Karpas-422 (cell line): ENCODE measurements around the gene FOXP4. TPM values are rescaled to one million over a fixed set of nuclear protein-coding genes. Genes with fewer than 3 reads are reported as not detected.

Source experiments
- DNase-seq: peaks from one replicate; pipeline ENCODE4 v3.0.0-alpha.2; 2015
- H2AFZ ChIP-seq: fragments of 200-600 bp; sonication (generic); 2 replicates; pipeline ENCODE4 v1.6.1; 2014; ENCODE audit warnings: antibody characterized with exemption, low read length, mixed read lengths
- H3K27ac ChIP-seq: fragments of 200-600 bp; sonication (generic); 2 replicates; pipeline ENCODE4 v1.5.1; 2014; ENCODE audit warnings: mild to moderate bottlenecking, low read length, moderate library complexity
- H3K27me3 ChIP-seq: fragments of 200-600 bp; sonication (generic); 2 replicates; pipeline ENCODE4 v1.6.1; 2014; ENCODE audit warnings: low read length, mixed read lengths
- H3K36me3 ChIP-seq: fragments of 200-600 bp; sonication (generic); 2 replicates; pipeline ENCODE4 v1.6.1; 2014; ENCODE audit warnings: low read length, mixed read lengths; ENCODE audit not compliant: insufficient read depth
- H3K4me1 ChIP-seq: fragments of 200-600 bp; sonication (generic); 2 replicates; pipeline ENCODE4 v1.6.1; 2014; ENCODE audit warnings: mild to moderate bottlenecking, low read length, mixed read lengths
- H3K4me2 ChIP-seq: fragments of 200-600 bp; sonication (generic); 2 replicates; pipeline ENCODE4 v1.6.1; 2014; ENCODE audit warnings: low read length, low read depth, mild to moderate bottlenecking; ENCODE audit not compliant: poor library complexity, severe bottlenecking
- H3K4me3 ChIP-seq: fragments of 200-600 bp; sonication (generic); 2 replicates; pipeline ENCODE4 v1.5.1; 2014; ENCODE audit warnings: mild to moderate bottlenecking, antibody characterized with exemption, low read length, mixed read lengths
- H3K79me2 ChIP-seq: fragments of 200-600 bp; sonication (generic); 2 replicates; pipeline ENCODE4 v1.6.1; 2014; ENCODE audit warnings: mild to moderate bottlenecking, low read length, mixed read lengths
- H3K9ac ChIP-seq: fragments of 200-600 bp; sonication (generic); 2 replicates; pipeline ENCODE4 v1.6.0; 2014; ENCODE audit warnings: low read length
- H3K9me2 ChIP-seq: fragments of 200-600 bp; sonication (generic), shearing (Covaris generic); replicated peaks from 2 replicates; pipeline ENCODE4 v1.6.0; 2014; ENCODE audit warnings: mild to moderate bottlenecking, low read length, moderate library complexity; ENCODE audit not compliant: insufficient read depth
- H3K9me3 ChIP-seq: fragments of 300-700, 200-600 bp; sonication (generic); 2 replicates; pipeline ENCODE4 v1.6.1; 2014; ENCODE audit warnings: low read length, mixed read lengths
- H4K20me1 ChIP-seq: fragments of 200-600 bp; sonication (generic); 2 replicates; pipeline ENCODE4 v1.6.1; 2014; ENCODE audit warnings: mild to moderate bottlenecking, antibody characterized with exemption, low read length, low read depth; ENCODE audit not compliant: insufficient read depth
- total RNA-seq: library from RNA; depleted of rRNA; stranded (reverse); fragments of >200 nt; shearing (Covaris generic); gene quantifications from 2 replicates; pipeline ENCODE4 v1.2.3, GENCODE V29; 2014; ENCODE audit warnings: low replicate concordance

FOXP4 gene
- total RNA-seq, 1 experiment from 2014 or later, result 5.0 TPM

DNA sequence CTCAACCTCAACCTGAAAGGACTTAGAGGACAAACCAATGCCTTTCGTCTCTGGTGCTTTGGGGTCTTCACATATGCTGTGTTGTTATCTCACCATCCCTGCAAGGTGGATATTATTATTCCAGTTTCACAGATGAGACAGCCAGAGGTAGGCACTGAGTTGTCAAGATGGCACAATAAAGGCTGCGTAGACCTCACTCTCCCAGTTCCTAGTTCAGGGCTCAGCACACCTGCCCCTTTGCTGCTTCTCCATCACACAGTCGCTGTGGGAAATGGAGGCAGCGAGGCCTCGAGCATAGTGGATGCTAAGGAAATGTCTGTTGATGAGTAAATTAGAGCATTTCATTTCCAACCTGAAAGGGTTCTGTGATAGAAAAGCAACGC lies 22.0 kb downstream of the FOXP4 start:
- Histone ChIP-seq H3K4me1 (peaks cover 17% of the 10 kb centered on the region), H3K27me3 (no peaks in the 10 kb centered on the region), H3K79me2 (peaks cover 17% of the 10 kb centered on the region), H3K4me3 (no peak overlapping the region), H3K9me2 (no peaks in the 10 kb centered on the region), H2AFZ (no peak overlapping the region), H3K9me3 (no peaks in the 10 kb centered on the region), H3K27ac (no peak overlapping the region), H3K36me3 (no peaks in the 10 kb centered on the region), H3K4me2 (no peak overlapping the region), H3K9ac (no peak overlapping the region), H4K20me1 (no peaks in the 10 kb centered on the region; the same call in 1 of the 2 replicates)
- DNase-seq, result no peak

DNA sequence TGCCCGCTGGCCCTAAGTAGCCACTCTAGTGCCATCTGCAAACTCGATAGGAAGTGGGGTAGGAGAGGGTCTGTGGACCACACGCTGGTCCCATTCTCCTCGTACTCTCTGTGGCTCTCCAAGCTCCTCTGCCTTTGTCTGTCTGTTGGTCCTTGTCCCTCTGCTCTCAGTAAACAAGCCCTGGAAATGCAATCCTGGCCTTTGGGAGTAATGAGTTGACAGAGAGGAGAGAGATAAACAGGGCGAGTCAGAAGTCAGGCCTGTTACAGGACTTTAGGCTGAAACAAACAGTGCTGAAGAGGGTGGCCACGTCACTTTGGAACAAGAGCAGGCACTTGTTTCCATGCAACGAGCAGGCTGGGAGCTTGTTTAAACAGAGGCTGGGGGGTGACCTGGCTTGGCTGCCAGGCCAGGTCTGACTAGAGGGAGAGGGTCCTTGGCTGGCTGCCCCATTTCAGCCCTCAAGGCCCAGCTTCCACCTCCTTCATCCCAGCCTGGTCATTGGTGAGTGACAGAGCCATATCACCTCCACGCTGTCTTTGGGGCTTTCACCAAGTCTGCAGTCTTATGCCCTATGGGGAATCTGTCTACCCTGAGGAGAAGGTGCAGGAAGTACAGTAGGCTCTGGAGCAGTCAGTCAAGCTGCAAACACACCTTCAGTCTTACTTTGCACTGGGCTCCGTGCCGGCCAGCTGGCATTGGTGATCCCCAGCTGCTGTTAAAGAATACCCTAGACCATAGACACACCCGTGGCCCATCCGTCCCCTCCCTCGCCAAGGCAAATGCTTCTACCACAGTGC lies 22.6 kb downstream of the FOXP4 start:
- H4K20me1 ChIP-seq, result no peaks in the 10 kb centered on the region
- H3K27ac ChIP-seq, result no peak overlapping the region
- H3K4me3 ChIP-seq, result no peak overlapping the region
- no peak for DNase-seq
- no peak overlapping the region for H3K9ac ChIP-seq
- H3K36me3 ChIP-seq, result no peaks in the 10 kb centered on the region
- H3K4me2 ChIP-seq, result no peak overlapping the region
- peaks cover 12% of the 10 kb centered on the region for H3K79me2 ChIP-seq
- peaks cover 17% of the 10 kb centered on the region for H3K4me1 ChIP-seq
- H3K27me3 ChIP-seq, result no peaks in the 10 kb centered on the region
- no peaks in the 10 kb centered on the region for H3K9me2 ChIP-seq
- no peaks in the 10 kb centered on the region for H3K9me3 ChIP-seq
- no peak overlapping the region for H2AFZ ChIP-seq

DNA sequence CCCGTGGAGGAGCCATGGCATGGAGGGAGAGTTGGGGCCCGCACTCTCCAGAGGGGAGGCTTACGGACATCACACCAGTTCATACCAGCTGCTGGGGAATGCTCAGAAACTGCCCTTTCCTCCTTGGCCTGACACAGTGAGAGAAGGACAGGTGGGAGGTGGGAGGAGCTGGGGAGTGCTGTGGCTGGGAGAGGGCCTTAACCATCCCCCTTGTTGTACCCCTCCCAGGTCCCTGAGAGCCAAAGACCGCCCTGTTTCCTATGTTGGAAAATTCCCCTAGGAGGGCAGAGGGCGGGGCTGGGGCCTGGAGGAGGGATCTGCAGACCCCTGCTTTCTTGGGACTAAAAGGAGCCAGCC lies 24.1 kb downstream of the FOXP4 start:
- Histone ChIP-seq H3K4me1 (peaks cover 22% of the 10 kb centered on the region), H4K20me1 (no peaks in the 10 kb centered on the region), H3K9me3 (no peaks in the 10 kb centered on the region), H3K27me3 (no peaks in the 10 kb centered on the region), H3K9me2 (no peaks in the 10 kb centered on the region), H3K4me3 (no peak overlapping the region), H2AFZ (no peak overlapping the region), H3K4me2 (no peak overlapping the region), H3K79me2 (no peaks in the 10 kb centered on the region), H3K36me3 (no peaks in the 10 kb centered on the region), H3K9ac (no peak overlapping the region), H3K27ac (no peak overlapping the region)
- no peak for DNase-seq

DNA sequence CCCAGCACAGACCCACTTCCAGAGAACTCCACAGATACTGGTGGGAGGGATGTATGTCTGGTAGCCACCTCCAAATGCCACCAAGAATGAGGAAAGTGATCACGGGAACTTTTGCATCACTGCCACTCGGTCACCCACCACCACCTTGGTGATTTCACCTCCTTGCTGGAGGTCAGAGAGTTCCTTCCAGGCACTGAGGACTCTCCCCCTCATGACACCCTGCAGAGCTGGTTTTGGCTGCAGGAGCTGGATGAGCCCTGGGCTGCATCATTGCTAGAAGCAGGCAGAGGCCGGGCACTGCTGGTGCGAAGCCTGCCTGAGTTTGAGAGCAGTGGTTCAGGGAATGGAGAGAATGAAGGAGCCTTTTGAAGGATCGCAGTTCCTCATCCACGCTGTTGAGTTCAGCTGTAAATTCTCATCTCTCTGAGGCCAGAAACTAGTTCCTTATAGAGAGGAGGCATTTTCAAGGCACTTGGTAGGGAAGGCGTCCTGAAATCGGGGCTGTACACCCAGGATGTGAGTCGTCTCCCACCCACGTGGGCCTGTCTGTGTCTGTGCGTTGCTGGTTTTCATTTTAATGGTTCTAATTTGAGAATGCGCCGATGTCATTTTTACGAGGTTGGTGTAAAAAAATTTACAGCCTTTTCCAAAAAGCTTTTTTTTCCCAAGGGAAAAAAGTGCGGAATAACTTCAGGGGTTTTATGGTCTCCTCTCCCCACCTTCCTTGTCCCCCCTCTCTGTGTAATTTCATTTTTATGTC lies 25.0 kb downstream of the FOXP4 start:
- H3K79me2 ChIP-seq, result no peaks in the 10 kb centered on the region
- no peak overlapping the region for H3K9ac ChIP-seq
- H3K27me3 ChIP-seq, result no peaks in the 10 kb centered on the region
- no peaks in the 10 kb centered on the region for H3K36me3 ChIP-seq
- no peaks in the 10 kb centered on the region for H3K9me2 ChIP-seq
- H3K4me1 ChIP-seq, result peaks cover 25% of the 10 kb centered on the region
- DNase-seq, result no peak
- no peak overlapping the region for H2AFZ ChIP-seq
- no peaks in the 10 kb centered on the region for H3K9me3 ChIP-seq
- H4K20me1 ChIP-seq, result no peaks in the 10 kb centered on the region
- no peak overlapping the region for H3K4me3 ChIP-seq
- no peak overlapping the region for H3K27ac ChIP-seq
- no peak overlapping the region for H3K4me2 ChIP-seq

DNA sequence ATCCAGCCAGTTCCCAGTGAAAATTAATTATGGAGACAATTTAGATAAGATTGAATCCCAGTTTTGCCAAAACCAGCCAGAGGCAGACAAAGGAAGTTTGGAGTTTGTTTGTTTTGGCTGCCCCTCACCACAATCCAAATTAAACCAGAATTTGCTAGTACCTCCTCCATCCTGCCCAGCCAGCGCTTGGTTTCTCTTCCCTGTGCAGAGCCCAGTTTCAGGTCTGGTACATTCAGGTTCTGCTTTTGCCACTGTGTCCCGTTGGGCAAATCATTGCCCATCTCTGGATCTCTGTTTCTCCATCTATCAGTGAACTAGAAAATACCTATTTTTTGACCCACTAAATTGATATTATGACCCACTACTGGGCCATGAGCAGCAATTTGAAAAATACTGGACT lies 26.4 kb downstream of the FOXP4 start:
- Histone ChIP-seq H3K27ac (no peak overlapping the region), H3K4me1 (peaks cover 39% of the 10 kb centered on the region), H3K36me3 (no peaks in the 10 kb centered on the region), H3K79me2 (no peaks in the 10 kb centered on the region), H3K27me3 (no peaks in the 10 kb centered on the region), H3K9ac (no peak overlapping the region), H2AFZ (no peak overlapping the region), H3K9me2 (no peaks in the 10 kb centered on the region), H3K4me3 (no peak overlapping the region), H3K9me3 (no peaks in the 10 kb centered on the region), H3K4me2 (no peak overlapping the region), H4K20me1 (no peaks in the 10 kb centered on the region)
- no peak for DNase-seq

DNA sequence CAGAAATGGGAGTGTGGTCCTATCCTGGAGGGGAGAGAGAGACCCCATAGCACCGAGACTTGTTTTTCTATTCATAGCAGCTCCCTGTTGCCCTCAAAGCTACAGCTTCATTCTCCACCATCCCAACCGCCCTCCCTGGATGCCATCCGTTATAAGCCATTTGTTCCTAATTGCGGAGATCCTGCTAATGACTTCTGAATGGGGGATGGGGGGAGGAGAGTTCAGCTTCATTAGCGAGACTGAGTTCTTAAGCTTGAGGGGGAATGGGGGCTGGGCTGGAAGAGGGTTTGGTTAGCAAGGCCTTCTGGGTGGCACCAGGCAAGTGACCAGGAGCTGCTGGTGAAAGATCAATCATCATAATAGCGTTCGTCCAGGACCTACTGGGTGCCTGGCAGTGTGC lies 27.1 kb downstream of the FOXP4 start:
- H3K4me2 ChIP-seq, result no peak overlapping the region
- no peaks in the 10 kb centered on the region for H3K79me2 ChIP-seq
- H3K27me3 ChIP-seq, result no peaks in the 10 kb centered on the region
- H2AFZ ChIP-seq, result no peak overlapping the region
- H3K9me2 ChIP-seq, result no peaks in the 10 kb centered on the region
- peaks cover 46% of the 10 kb centered on the region for H3K4me1 ChIP-seq
- no peak overlapping the region for H3K9ac ChIP-seq
- no peaks in the 10 kb centered on the region for H4K20me1 ChIP-seq
- H3K36me3 ChIP-seq, result no peaks in the 10 kb centered on the region
- no peaks in the 10 kb centered on the region for H3K9me3 ChIP-seq
- H3K27ac ChIP-seq, result no peak overlapping the region
- DNase-seq, result no peak
- H3K4me3 ChIP-seq, result no peak overlapping the region

GRCh38 chr6:41573985-41574384 lies 27.8 kb downstream of the FOXP4 start:
- Histone ChIP-seq H3K79me2 (no peaks in the 10 kb centered on the region), H3K4me1 (peaks cover 53% of the 10 kb centered on the region), H3K27ac (no peak overlapping the region), H3K27me3 (no peaks in the 10 kb centered on the region), H3K4me3 (no peak overlapping the region), H3K36me3 (no peaks in the 10 kb centered on the region), H3K9ac (no peak overlapping the region), H2AFZ (no peak overlapping the region), H3K9me2 (no peaks in the 10 kb centered on the region), H3K4me2 (no peak overlapping the region), H3K9me3 (no peaks in the 10 kb centered on the region), H4K20me1 (no peaks in the 10 kb centered on the region)
- no peak for DNase-seq

GRCh38 chr6:41575598-41575997 lies 29.4 kb downstream of the FOXP4 start:
- H4K20me1 ChIP-seq, result no peaks in the 10 kb centered on the region
- H3K4me3 ChIP-seq, result no peak overlapping the region
- no peaks in the 10 kb centered on the region for H3K27me3 ChIP-seq
- no peaks in the 10 kb centered on the region for H3K9me2 ChIP-seq
- no peaks in the 10 kb centered on the region for H3K79me2 ChIP-seq
- no peaks in the 10 kb centered on the region for H3K36me3 ChIP-seq
- no peak overlapping the region for H3K9ac ChIP-seq
- H2AFZ ChIP-seq, result no peak overlapping the region
- no peak for DNase-seq
- H3K27ac ChIP-seq, result no peak overlapping the region
- no peaks in the 10 kb centered on the region for H3K9me3 ChIP-seq
- H3K4me2 ChIP-seq, result no peak overlapping the region
- peaks cover 55% of the 10 kb centered on the region for H3K4me1 ChIP-seq
